HG03342 (cell line): ENCODE data around the gene TRIM39.
"Not testable (repeated sequence)": the region's sequence is repeated elsewhere in the genome, so short reads cannot be mapped to it uniquely, and the experiment has no call there.

ENCODE experiments used
- ATAC-seq: cut with Tn5 transposase; IDR thresholded peaks from one replicate; pipeline ENCODE4 v1.9.1; 2021; ENCODE audit warnings: mild to moderate bottlenecking, moderate library complexity; ENCODE audit not compliant: unreplicated experiment

Gene TRIM39

GRCh38 chr6:30359276-30359675, 32.5 kb downstream of the TRIM39 start:
- no peak for ATAC-seq

DNA sequence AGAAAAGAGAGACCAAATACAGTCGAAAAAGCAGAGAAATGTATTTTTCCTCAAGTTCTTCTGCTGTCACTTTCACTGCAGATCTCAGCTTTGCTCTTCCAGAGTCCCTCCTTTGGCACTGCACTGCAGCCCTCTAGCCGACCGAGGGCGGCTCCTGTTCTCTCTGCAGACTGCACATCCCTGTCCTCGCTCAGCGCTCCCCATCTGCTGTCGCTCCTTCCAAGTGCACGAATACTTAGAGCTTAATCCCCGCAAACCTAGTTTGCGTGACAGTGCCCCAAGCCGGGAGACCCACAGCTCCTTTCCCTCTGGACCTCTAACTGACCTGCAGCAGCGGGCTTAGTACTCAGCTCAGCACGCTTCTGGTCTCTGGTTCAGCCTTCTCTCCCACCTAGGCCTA, 33.4 kb downstream of the TRIM39 start:
- no peak for ATAC-seq

- ATAC-seq, result no peak
These were observed 34.9 kb downstream of the TRIM39 start for GRCh38 chr6:30361661-30362060.

GRCh38 chr6:30363459-30363858, 36.7 kb downstream of the TRIM39 start:
- ATAC-seq, result no peak

GRCh38 chr6:30364591-30364990, 37.9 kb downstream of the TRIM39 start:
- ATAC-seq, result no peak

DNA sequence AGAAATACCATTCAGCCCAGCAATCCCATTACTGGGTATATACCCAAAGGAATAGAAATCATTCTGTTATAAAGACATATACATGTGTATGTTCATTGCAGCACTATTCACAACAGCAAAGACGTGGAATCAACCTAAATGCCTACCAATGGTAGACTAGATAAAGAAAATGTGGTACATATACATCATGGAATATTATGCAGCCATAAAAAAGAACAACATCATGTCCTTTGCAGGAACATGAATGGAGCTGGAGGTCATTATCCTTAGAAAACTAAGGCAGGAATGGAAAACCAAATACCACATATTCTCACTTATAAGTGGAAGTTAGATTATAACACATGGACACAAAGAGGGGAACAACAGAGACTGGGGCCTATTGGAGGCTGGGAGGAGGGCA, 42.6 kb downstream of the TRIM39 start:
- ATAC-seq, result not testable (repeated sequence)

DNA sequence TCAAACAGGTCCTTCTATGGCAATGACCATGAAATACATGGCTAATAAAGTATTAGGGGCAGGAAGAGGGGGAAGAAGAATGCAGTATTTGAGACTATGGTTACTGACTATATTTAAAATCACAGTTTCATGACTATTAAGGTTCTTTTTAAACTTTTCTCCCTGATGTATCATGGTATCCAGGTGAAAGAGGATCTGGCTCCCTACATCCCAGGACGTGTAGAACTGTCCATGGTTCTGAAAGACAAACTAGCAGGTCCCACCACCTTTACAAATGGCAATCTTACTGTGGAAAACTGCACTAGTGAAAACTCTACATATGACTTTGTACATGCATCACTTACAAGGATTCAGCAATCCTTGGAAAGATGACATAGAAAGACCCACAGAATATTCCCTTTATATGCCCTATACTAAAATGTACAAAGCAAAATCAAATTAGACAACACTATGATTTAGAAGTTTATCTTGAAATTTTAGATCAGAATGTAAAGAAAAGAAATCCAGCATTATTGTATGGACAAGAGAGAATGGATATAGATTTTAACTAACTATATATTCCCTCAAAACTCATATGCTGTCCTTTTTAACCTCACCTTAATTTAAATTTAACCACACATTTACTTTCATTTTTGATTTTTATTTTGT, 51.7 kb downstream of the TRIM39 start:
- no peak for ATAC-seq

DNA sequence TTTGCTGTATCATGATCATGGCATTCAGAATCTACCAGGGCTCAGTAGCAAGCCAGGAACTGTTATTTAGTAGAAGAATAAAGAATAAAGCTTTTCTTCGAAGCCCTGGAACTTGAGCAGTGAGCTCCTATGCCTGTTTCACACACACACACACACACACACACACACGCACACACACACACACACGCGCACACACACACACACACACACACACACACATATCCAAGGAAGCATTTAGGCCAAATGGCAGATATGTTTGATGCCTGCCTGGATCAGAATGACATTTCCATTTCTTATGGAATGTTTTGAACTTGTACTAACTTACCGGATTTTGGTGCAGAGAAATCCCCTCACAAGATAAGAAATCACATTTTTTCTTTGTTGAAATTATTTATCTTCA, 53.7 kb downstream of the TRIM39 start:
- ATAC-seq, result no peak

- ATAC-seq, result no peak
These were observed 59.4 kb downstream of the TRIM39 start for GRCh38 chr6:30386166-30386565.

DNA sequence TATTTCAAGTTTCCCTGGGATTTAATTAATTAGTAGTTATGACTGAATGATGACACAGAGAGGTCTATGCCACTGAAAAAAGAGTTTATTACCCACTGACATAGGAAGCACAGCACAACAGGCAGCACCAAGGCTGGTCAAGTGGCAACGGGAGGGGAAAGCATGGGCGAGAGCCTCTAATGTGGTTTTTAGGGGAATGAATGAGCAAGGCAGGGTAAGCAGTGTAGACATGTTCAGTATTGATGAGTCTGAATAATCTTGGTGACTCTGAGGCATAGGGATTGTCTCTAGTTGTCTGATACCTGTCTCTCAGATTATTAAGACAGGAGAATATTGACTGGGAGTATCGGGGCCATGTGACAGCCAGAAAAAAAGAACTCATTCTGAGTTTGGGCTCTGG, 64.5 kb downstream of the TRIM39 start:
- ATAC-seq, result no peak
